Kidney tubule cell (primary cell): Measurements from ENCODE around the gene RNASE9.
"Not testable (repeated sequence)": the region's sequence is repeated elsewhere in the genome, so short reads cannot be mapped to it uniquely, and the experiment has no call there.

Experiments used
- DNase-seq: peaks from one replicate; pipeline ENCODE4 v3.0.0-alpha.2; 2018; ENCODE audit warnings: low spot score

The RNASE9 gene

DNA sequence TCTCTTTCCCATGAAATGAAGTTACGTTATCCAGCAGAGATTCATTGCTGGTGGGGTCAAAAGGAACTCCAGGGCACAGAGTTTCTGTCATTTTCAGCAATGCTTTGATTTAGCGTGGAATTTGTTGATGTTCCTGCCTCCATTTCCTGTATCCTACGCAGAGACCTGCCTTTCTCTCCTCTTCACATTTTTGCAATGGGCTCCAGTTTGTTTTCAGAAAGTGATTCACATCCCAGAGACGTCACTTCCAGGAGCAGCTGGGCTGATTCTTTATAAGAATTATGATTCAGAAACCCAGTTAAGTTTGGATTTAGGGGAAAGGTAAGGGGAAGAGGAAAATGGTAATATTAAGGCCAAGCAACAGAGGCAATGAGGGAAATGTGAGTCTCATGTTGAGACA is 43.9 kb downstream of the RNASE9 start:
- no peak for DNase-seq

DNA sequence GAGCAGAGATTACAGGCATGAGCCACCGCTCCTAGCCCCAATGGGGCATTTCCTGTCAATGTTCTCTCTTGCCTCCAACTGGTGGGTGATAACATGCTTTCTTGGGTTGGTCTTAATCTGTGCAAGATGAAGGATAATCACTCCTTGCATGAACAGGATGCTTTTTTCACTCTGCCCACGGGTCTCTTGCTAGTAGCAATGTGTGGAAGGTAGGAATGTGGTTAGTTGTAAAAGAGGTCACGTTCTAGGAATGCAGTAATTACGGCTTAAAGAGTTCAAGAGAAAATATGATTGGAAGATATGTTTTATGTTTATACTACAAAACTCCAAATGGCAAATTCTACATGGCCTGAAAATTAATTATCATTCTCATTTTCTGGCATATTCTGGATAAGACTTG is 45.0 kb downstream of the RNASE9 start:
- DNase-seq = no peak

DNA sequence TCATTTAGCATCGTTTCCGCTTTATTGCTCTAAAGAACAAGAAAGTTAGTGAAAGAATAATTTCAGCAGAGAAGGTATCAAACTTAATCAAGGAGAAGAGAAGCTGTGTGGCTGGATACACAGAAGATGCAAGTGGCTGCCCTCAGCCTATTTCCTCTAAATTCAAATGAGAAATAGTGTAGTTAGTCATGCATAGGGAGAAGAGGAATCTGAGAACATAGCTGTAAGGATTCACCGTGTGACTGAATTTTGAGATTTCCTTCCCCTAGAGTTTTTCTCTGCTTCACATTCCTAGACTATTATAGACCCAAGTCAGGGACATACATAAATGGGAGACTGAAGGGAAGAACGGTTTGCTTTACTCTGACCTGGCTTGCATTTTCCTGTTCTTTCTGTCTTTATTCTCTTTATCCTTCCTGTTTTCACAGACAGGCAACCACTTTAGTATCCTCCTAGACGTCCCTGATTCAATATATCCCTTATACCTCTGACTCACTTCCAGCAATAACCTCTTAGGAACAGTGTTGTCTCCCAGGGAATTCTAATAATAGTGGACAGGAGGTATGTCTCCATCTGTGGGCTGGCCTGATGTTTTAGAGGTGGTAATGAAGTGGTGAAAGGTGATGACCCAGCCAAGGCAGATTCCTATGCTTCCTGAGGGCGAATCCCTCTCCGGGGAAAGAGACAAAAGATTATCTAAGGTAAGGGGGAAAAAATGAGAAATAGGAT is 48.5 kb downstream of the RNASE9 start:
- peak; percentile 44 for DNase-seq

DNA sequence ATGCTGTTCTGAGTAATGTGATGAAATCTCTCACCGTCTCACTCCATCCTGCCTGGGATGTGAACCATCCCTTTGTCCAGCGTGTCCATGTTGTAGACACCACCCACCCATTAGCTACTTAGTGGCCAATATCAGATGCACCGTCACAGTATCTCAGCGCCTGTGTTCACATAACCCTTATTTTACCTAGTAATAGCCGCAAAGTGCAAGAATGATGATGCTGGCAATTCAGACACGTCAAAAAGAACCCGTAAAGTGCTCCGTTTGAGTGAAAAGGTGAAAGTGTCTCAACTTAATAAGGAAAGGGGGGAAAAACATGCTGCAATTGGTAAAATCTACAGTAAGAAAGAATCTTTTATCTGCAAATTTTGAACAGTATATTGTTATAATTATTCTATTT is 52.5 kb downstream of the RNASE9 start:
- DNase-seq = no peak

- DNase-seq = not testable (repeated sequence)
These were observed 53.3 kb downstream of the RNASE9 start for GRCh38 chr14:20507537-20507936.

DNA sequence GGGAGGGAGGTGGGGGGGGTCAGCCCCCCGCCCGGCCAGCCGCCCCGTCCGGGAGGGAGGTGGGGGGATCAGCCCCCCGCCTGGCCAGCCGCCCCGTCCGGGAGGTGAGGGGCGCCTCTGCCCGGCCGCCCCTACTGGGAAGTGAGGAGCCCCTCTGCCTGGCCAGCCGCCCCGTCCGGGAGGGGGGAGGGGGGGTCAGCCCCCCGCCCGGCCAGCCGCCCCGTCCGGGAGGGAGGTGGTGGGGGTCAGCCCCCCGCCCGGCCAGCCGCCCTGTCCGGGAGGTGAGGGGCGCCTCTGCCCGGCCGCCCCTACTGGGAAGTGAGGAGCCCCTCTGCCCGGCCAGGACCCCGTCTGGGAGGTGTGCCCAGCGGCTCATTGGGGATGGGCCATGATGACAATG is 54.1 kb downstream of the RNASE9 start:
- DNase-seq = not testable (repeated sequence)

- DNase-seq = not testable (repeated sequence)
These were observed 54.6 kb downstream of the RNASE9 start for GRCh38 chr14:20506276-20506675.
